GM18858 (cell line): ENCODE data around the gene ZC3H18.

Source experiments
- ATAC-seq: cut with Tn5 transposase; IDR thresholded peaks from one replicate; pipeline ENCODE4 v1.9.1; 2021; ENCODE audit not compliant: unreplicated experiment

The ZC3H18 gene

DNA sequence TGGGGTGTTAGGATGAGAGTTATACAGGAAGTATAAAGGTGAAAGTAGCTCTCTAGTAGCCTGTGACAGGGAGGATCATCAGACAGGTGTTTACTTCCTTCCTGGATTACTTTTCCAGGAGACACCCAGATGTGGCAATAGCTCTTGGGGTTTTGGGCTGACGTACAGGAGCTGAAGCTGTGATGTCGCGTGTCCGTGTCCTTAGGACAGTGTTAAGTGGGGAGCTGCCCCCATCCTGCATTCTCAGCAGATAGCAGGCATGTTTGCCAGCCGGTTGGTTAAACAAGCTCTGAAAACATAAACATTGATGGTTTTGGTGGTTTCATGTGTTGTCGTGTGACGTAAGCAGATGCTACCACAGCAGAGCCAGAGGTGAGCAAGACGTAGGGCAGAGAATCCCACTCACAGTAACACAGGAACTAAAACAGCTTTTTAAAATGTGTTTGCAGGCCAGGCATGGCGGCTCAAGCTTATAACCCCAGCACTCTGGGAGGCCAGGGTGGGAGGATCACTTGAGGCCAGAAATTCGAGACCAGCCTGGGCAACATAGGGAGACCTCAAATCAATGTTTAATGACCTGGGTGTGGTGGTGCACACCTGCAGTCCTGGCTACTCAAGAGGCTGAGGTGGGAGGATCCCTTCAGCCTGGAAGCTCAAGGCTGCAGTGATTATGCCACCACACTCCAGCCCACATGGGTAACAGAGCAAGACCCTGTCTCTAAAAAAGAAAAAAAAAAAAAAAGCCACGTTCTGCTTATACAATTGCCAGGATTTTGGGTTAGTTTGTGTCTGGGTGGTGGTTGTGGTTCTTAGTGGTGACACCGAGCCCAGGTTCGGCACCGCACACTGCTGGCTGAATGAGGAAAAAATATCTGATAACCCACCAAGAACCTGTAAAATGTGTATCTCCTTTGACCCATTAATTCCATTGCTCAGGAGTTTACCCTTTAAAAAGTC lies 49.9 kb downstream of the ZC3H18 start:
- no peak for ATAC-seq

DNA sequence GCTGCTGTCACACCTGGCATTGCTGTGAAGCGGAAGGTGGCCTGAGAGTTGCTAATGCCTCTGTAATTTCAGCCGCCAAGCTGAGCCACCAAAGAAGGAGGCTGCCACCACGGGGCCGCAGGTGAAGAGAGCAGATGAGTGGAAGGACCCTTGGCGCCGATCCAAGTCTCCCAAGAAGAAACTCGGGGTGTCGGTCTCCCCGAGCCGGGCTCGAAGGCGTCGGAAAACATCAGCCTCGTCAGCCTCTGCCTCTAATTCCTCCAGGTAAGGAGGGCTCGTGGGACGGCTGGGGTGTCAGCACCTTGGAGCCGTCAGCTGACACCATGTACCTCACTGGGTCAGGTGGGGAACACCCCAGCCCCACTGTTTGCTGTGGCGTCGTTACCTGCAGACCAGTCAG lies 51.9 kb downstream of the ZC3H18 start:
- no peak for ATAC-seq

DNA sequence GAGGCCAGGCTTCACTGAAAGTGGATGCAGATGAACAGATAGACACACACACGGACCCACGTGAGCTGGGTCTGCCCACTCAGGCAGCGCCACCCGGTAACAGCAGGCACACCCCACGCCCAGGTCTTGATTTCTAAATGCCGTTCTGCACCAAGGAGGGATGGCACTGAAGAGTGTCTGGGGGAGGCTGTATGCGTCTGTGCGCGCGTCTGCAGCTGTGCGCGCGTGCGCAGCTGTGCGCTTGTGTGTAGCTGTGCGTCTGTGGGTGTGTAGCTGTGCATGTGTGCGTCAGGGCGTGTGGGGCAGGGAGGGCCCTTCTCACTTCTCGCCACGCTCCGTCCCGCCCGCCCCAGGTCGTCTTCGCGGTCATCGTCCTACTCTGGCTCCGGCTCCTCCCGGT lies 52.7 kb downstream of the ZC3H18 start:
- no peak for ATAC-seq

DNA sequence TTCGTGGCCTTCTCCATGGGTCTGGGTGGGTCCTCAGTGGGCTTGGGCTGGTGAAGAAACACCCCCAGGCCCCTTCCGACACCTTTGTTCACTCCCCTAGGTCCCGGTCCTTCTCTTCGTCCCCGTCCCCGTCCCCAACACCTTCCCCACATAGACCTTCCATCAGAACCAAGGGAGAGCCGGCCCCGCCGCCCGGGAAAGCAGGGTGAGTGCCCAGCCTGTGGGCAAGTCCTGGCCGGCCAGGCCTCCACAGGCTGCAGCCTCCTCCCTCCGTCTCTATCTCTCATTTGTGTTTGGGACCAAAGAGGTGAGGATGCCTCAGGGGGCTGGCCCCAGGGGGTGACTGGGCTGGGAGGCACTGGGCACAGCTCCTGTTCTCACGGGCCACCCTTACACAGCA lies 53.7 kb downstream of the ZC3H18 start:
- ATAC-seq, result no peak

DNA sequence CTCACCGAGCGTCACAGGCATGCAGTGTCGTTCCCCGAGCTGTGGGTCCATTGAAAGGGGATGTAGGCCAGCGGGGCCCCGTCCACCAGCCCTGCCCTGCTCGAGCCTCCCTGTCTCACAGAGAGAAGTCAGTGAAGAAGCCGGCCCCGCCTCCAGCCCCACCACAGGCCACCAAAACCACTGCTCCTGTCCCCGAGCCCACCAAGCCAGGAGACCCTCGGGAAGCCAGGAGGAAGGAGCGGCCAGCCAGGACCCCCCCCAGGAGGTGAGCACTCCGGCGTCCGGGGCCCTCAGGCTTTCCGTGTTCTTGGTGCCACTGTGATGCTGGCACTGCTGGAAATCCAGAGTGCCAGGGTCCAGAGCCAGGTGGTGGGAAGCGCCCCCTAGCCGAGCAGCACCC lies 54.3 kb downstream of the ZC3H18 start:
- ATAC-seq, result no peak

DNA sequence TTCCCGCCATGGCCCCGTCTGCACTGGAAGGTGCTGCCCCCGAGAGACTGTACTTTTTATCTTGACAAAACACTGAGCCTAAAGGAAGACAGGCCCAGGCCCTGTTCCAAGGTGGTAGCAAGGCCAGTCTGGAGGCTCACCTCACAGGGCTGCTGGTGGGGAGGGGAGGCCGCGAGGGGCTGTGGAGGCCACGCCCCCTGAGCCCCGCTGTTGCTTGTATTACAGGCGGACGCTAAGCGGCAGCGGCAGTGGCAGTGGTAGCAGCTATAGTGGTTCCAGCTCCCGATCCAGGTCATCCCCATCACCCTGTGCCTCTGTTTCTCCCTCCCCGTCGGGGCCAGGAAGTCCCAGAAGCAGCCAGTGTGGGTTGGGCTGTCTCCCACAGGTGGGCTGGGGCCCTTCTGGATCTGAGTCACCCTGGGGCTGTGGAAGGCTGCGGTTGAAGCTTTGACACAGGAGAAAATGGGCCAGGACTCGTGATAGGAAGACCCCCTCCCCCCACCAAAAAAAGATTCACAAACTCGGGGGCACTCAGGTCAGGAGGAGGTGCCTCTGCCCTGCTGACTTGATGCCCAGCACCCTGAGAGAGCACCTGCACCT lies 54.9 kb downstream of the ZC3H18 start:
- ATAC-seq, result no peak

DNA sequence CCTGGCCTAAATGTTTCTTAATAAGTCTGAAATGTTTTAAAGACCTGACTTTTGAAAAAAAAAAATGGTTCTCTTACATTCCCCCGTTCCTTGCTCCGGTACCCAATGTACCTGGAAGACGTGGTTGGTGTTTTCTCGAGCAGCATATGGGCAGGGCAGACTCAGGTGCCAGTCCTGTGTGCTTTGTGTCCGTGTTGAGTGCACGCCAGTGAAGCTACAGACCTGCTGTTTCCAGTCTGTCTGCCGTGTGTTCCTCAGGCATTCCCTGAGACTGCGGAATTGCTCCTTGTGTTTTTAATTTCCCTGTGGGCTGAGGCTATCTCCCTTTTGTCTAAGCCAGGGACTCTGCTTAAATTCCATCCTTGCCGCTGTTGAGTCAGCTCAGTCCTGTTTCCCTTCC lies 56.4 kb downstream of the ZC3H18 start:
- ATAC-seq, result no peak

DNA sequence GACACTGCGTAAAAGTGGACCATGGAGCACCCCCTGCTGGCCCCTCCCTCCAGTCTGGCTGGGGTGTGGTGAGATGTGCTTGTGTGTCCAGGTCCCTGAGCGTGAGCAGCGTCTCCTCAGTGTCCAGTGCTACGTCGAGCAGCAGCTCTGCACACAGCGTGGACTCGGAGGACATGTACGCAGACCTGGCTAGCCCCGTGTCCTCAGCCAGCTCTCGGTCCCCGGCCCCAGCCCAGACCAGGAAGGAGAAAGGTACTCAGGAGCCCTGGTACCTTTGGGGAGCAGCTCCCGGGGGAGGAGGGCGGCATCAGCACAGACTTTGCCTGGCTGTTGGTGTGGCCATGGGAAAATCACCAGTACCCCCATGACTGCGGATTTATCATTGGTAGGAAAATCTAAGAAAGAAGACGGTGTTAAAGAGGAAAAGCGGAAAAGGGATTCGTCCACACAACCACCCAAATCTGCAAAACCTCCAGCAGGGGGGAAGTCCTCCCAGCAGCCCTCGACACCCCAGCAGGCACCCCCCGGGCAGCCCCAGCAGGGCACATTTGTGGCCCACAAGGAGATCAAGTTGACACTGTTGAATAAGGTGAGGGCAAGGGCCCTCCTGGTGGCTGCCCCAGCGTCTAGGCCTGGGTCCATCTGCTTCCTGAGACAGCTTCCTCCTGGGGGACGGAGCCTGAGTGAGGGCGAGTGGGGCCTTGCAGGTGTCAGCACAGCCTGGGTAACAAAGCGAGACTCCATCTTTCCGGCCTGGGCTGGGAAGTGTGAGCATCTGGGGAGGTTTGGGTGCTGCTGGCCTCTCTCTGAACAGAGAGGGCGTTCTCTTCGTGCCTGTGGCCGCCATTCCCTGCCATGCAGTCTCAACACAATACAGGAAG lies 57.6 kb downstream of the ZC3H18 start:
- no peak for ATAC-seq

DNA sequence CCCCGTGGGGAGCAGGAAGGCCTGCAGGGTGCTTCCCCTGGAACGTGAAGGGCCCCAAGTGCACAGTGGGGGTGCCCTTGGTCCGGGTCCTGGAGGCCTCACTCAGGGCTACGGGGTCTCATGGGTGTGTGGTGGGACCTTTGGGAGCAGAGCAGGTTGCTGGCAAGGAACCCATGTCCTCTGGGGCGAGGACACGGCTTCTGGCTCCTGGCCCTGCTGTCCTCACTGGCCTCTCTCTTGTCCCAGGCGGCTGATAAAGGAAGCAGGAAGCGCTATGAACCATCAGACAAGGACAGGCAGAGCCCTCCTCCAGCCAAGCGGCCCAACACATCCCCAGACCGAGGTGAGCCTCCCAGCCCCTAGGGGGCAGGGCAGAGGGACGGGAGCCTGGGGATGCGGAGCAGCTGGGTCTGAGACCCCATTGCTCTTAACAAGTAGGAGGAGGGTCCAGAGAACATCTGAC lies 58.3 kb downstream of the ZC3H18 start:
- ATAC-seq, result no peak

DNA sequence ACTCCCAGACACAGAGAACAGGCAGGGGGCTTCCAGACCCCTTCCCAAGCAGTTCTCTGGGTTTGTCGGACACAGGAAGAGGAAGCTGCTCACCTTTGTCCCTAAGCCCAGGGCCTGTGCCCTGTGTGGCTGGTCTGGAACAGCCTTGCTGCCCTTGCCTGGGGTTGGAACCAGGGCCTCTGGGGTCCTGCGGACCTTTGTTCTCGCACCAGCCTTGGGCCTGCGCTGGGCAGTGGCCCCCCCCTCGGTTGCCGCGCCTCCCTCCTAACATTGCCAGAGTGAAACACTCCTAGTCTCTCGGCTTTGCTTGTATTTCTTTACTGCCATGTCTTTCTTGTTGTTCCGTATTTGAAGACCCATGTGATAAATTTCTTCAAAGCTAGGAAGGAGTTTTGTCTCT lies 59.6 kb downstream of the ZC3H18 start:
- ATAC-seq, result no peak

DNA sequence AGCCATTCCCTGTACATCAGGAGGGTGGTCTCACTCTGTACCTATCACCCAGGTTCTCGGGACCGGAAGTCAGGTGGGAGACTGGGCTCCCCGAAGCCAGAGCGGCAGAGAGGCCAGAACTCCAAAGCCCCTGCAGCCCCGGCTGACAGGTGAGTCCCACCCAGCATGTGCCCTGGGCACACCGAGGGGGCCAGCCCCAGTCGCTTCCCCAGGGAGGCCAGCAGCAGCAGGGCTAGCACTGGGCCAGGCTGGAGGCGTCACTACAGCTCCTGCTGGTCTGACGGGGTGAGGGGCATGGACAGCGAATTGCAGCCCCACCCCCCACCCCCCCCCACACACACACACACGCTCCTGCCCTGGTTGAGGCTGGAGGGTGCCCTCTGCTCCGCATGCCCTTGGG lies 60.2 kb downstream of the ZC3H18 start:
- no peak for ATAC-seq

DNA sequence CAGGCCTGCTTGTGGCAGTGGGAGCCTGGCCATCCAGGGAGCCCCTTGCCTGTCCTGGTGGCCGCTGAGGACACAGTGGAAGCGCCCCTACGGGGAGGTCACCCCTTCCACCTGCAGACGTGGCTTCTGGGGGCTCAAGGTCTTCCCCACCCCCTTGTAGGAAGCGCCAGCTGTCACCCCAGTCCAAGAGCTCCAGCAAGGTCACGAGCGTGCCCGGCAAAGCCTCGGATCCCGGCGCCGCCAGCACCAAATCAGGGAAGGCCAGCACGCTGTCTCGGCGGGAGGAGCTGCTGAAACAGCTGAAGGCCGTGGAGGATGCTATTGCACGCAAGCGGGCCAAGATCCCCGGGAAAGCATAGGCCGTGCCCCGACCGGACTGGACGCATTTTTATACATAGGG lies 60.7 kb downstream of the ZC3H18 start:
- no peak for ATAC-seq

DNA sequence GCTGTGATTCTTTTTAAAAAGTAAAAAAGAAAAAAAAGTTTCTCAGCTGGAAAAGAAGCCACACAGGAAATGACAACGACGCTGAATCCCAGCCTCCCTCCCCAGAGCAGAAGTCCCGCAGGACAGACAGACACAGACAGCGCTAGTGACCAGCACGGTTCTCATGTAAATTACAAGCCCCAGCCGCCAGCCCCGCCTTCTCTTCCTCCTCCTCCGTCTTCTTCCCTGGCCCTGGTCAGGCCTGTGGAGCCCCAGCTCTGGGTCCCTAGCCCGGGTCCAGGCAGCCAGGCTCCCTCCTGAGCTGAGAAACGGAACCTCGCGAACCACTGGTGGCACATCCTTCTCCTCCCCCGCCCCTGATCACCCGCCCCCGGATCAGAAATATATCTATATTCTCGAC lies 61.2 kb downstream of the ZC3H18 start:
- no peak for ATAC-seq

DNA sequence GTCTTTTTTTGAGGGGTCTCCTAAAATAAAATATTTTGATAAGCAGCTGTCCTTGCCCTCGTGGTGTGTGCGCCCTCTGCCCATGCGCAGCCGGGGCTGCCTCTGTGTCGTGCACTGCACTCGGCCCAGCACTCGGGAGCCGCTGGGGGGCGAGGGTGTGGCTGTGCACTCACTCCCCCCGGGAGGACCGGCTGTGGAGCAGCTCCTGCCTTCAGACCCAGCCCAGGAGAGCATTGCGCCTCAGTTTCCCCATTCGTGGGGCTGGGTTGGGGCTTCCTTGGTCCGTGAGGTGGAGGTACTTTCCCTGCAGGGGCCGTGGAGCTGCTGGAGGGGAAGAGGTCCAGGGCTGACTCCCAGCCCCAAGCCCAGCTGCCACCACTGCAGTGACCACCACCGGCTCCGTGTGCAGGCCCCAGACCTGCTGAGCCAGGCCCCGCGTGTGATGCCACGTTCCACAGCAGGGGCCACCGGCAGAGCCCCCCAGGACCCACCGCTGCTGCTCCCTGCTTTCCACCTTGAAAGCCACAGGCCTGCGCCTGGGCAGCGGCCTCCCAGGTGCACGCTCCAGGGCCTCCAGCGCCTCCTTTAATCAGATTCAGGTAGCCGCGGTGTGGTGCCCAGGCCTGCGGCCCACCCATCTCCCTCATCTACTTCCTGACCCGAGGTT lies 61.9 kb downstream of the ZC3H18 start:
- ATAC-seq, result no peak

DNA sequence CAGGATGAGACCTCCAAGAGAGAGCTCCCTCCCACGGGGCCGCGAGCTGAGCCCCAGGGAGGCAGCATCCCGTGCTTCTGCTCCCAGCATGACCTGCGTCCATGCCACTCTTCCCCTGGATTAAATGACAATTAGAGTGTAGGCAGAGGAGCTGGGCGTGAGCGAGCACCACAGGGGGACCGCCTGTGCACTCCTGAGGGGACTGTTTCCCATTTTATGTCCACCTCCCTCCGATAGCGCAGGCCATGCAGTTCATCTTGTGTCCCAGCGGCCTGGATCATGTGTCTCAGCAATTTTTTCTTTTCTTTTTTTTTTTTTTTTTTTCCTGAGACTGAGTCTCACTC lies 62.4 kb downstream of the ZC3H18 start:
- no peak for ATAC-seq

DNA sequence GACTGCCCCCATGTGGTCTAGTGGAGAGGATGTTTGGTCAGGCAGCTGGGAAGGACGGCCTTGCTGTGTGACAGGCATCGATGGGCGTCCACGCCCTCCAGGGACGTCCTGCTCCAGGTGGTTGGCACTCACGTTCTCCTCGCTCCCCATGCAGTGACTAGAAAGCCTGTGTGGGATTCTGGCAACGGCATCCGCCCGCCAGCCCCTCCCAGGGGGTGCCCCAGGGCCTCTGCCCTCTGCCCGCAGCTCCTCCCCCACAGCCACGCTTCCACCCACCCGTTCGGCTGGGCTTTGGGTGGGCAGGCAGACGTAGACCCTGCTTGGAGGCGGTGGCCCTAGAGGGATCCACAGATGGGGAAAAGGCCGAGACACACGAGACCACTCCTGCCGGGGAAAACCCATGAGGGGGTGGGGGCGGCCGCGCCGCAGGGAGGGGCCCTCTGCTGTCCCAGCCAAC lies 63.5 kb downstream of the ZC3H18 start:
- no peak for ATAC-seq

DNA sequence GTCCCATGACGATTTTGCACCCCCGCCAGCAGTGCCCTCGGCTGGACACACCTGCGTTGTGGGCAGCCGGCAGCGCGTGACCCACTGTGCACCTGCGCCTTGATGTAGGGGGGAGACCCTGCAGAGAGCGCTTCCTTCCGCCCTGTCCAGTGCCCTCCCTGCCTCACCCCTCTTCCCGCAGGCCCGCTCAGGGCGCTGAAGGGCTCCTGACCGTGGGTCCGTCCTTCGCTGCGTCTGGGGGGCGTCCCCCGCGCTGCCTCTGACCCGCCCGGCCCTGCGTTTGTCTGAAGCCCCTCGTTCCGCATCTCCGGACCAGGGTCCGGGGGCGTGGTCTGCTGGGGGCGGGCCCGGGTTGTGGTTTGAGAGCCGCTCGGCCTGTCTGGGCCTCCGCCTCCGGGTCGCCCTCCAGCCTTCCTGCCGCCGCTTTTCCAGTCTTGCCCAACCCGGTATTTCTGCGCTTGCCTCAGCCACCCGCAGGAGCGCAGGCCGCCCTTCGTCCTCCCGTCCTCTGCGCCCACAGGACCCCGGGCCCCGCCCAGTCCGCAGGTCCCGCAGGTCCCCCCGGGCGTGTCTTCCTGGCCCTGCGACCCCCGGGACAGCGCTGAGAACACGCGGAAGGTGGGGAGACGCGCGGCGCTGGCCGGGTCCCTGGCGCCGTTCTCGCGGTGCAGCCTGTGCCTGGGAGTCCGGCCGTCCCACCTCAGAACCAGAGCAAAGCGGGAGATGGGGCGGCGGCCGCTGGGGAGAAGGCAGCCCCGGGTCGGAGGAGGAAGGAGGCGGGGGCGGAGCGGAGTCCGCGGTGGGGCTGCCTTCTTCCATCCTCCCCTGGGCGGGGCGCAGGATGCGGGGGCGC lies 64.2 kb downstream of the ZC3H18 start:
- no peak for ATAC-seq

DNA sequence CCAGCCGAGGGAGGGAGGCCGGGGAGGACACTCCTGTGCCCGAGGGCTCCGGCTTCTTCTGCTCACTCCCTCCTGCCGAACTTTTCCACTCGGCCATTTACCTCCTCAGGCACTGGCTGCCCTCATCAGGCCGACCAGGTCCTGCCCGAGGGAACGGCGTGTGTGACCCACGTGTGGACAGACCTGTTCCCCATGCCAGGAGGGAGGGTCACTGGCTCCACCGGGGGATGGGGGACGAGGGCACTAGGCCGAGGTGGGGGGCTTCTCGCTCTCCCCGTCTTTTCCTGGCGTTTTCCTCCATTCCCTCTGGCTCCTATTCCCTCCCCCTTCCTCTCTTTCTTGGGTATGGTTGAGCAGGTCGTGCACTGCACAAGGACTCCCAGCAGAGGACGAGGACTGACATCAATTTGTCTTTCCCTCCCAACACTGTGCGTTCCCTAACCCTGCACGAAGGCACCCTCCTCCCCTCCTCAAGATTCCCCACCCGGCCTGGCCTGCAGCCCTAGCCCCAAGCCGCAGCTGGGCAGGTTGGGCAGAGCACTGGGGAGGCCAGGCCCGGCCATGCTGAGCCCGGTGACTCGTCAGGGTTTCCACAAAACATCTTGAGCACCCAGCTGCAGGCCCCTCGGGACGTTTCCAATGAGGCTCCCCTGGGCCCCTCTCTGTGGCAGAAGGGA lies 64.9 kb downstream of the ZC3H18 start:
- ATAC-seq, result no peak

DNA sequence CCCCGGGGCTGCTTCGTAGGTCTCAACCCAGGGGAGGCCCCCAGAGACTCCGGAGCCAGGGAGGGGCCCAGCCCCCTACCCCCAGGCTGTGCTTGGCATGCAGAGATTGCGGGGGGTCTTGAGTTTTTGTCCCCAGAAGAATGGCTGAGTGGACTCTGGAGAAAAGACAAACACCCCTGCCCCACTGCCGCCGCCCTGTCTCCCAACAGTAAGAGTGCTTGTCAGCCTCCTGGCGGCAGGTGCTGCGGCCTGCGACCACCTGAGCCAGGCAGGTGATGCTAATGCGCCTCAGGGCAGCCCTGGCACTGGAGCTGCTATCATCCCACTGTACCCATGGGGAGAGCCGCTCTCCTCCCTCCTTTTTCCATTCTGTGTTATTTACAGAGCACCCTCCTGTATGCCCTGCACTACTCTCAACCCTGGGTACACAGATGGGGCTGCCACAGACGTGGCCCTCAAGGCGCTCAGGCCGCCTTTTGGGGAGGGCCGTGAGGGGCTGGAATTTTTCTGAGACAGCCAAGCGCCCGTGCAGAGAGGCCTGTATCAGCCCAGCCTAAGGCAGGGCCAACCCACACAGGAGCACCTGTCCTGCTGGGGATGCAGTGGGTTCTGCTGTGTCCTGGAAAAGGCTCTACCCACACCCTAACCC lies 65.6 kb downstream of the ZC3H18 start:
- no peak for ATAC-seq
